Neural progenitor cell (in vitro differentiated cells): ENCODE data around the gene GREM2. TPM values are rescaled to one million over a fixed set of nuclear protein-coding genes. Genes with fewer than 3 reads are reported as not detected.

Experiments
- DNase-seq: peaks from one replicate; pipeline ENCODE4 v3.0.0-alpha.2; 2016; ENCODE audit warnings: low spot score
- H2AFZ ChIP-seq: fragments of 200-600 bp; sonication (generic); replicated peaks from 2 replicates; pipeline ENCODE4 v1.6.1; 2016; ENCODE audit warnings: antibody characterized with exemption
- H3F3A ChIP-seq: fragments of 200-600 bp; sonication (generic); 2 replicates; pipeline ENCODE4 v1.6.1; 2016; ENCODE audit warnings: antibody characterized with exemption, low read depth
- H3K27ac ChIP-seq: fragments of 200-600 bp; sonication (generic); 2 replicates; pipeline ENCODE4 v1.5.1; 2016; ENCODE audit warnings: mild to moderate bottlenecking
- H3K27me3 ChIP-seq: fragments of 200-600 bp; sonication (generic); 2 replicates; pipeline ENCODE4 v1.6.1; 2016; ENCODE audit warnings: mild to moderate bottlenecking, moderate library complexity
- H3K36me3 ChIP-seq: fragments of 200-600 bp; sonication (generic); 2 replicates; pipeline ENCODE4 v1.5.1; 2016
- H3K4me1 ChIP-seq: fragments of 200-600 bp; sonication (generic); 2 replicates; pipeline ENCODE4 v1.6.1; 2016; ENCODE audit warnings: mixed run types
- H3K4me2 ChIP-seq: fragments of 200-600 bp; sonication (generic); 2 replicates; pipeline ENCODE4 v1.6.1; 2016
- H3K4me3 ChIP-seq: fragments of 200-600 bp; sonication (generic); 2 replicates; pipeline ENCODE4 v1.5.1; 2016
- H3K79me2 ChIP-seq: fragments of 200-600 bp; sonication (generic); 2 replicates; pipeline ENCODE4 v1.6.1; 2016; ENCODE audit warnings: low read depth
- H3K9ac ChIP-seq: fragments of 200-600 bp; sonication (generic); 2 replicates; pipeline ENCODE4 v1.6.1; 2016
- H3K9me3 ChIP-seq: fragments of 200-600 bp; sonication (generic); 2 replicates; pipeline ENCODE4 v1.5.1; 2016; ENCODE audit warnings: low read depth
- H4K20me1 ChIP-seq: fragments of 200-600 bp; sonication (generic); 2 replicates; pipeline ENCODE4 v1.6.1; 2016; ENCODE audit warnings: low read depth
- H3K27ac Mint-ChIP-seq: 3 replicates; pipeline ENCODE4 v1.8.0; 2021; ENCODE audit warnings: mixed read lengths
- H3K27me3 Mint-ChIP-seq: 2 replicates; pipeline ENCODE4 v1.8.0; 2022; ENCODE audit warnings: low read depth, mild to moderate bottlenecking, inconsistent platforms, moderate library complexity, mixed read lengths; ENCODE audit not compliant: insufficient read depth
- H3K36me3 Mint-ChIP-seq: 3 replicates; pipeline ENCODE4 v1.8.0; 2021; ENCODE audit warnings: mixed read lengths
- H3K4me1 Mint-ChIP-seq: 3 replicates; pipeline ENCODE4 v1.8.0; 2021; ENCODE audit warnings: mixed read lengths
- H3K4me3 Mint-ChIP-seq: 3 replicates; pipeline ENCODE4 v1.8.0; 2021; ENCODE audit warnings: mild to moderate bottlenecking, moderate library complexity, mixed read lengths
- H3K9me3 Mint-ChIP-seq: 3 replicates; pipeline ENCODE4 v1.8.0; 2020; ENCODE audit warnings: mixed read lengths
- EZH2 ChIP-seq: fragments of 200-600 bp; sonication (generic); IDR thresholded peaks from 2 replicates; pipeline ENCODE4 v1.6.1; 2017; ENCODE audit warnings: antibody characterized with exemption, mild to moderate bottlenecking, moderate library complexity
- EZH2phosphoT487 ChIP-seq: fragments of 200-600 bp; sonication (generic); IDR thresholded peaks from 2 replicates; pipeline ENCODE4 v1.6.1; 2017; ENCODE audit warnings: antibody characterized with exemption
- total RNA-seq: library from RNA; depleted of rRNA; stranded (reverse); fragments of >200 nt; gene quantifications from 2 replicates; pipeline ENCODE4 v1.2.3, GENCODE V29; 2015; ENCODE audit warnings: low replicate concordance
- TF ChIP-seq, protein P1 (sequence below): fragments of 200-600 bp; sonication (generic); IDR thresholded peaks from 2 replicates; pipeline ENCODE4 v1.5.1; 2017; ENCODE audit warnings: antibody characterized with exemption, mild to moderate bottlenecking

The GREM2 gene
- total RNA-seq, 1 donor from 2014 or later: not detected

DNA sequence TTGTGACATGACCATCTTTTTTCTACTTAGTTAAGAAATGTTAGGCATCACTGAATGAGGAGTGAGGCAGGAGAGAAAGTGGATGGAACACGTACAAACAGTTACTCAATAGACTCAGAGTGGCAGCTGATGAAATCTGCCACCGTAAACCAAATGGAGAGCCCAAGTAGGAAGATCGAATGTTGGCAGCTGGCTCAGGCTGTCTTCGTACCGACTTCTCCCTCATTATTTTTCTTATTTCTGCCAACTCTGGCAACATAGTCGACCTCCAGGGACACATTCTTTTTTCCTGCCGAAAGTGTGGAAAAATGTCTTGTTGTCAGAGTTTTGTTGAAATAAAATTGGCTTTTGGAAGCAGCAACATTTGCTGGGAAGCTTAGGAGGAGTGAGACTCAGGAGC is 143.3 kb downstream of the GREM2 start:
- Mint-ChIP-seq H3K4me3 (no peak overlapping the region), H3K27me3 (peaks cover 2% of the 10 kb centered on the region), H3K4me1 (peaks cover 24% of the 10 kb centered on the region), H3K9me3 (no peaks in the 10 kb centered on the region), H3K36me3 (peaks cover 2% of the 10 kb centered on the region), H3K27ac (no peak overlapping the region)
- no peak overlapping the region for H3K4me2 ChIP-seq
- no peaks in the 10 kb centered on the region for H3K9me3 ChIP-seq
- no peaks in the 10 kb centered on the region for H3F3A ChIP-seq
- H3K79me2 ChIP-seq: no peaks in the 10 kb centered on the region
- TF ChIP-seq EZH2: no peak
- no peak for TF ChIP-seq EZH2phosphoT487
- TF ChIP-seq, protein P1, sequence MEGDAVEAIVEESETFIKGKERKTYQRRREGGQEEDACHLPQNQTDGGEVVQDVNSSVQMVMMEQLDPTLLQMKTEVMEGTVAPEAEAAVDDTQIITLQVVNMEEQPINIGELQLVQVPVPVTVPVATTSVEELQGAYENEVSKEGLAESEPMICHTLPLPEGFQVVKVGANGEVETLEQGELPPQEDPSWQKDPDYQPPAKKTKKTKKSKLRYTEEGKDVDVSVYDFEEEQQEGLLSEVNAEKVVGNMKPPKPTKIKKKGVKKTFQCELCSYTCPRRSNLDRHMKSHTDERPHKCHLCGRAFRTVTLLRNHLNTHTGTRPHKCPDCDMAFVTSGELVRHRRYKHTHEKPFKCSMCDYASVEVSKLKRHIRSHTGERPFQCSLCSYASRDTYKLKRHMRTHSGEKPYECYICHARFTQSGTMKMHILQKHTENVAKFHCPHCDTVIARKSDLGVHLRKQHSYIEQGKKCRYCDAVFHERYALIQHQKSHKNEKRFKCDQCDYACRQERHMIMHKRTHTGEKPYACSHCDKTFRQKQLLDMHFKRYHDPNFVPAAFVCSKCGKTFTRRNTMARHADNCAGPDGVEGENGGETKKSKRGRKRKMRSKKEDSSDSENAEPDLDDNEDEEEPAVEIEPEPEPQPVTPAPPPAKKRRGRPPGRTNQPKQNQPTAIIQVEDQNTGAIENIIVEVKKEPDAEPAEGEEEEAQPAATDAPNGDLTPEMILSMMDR: no peak
- H3K27me3 ChIP-seq: no peaks in the 10 kb centered on the region
- H3K9ac ChIP-seq: no peak overlapping the region
- H4K20me1 ChIP-seq: no peaks in the 10 kb centered on the region
- H3K4me3 ChIP-seq: no peak overlapping the region
- no peak for DNase-seq
- H3K36me3 ChIP-seq: no peaks in the 10 kb centered on the region
- peaks cover 11% of the 10 kb centered on the region for H3K4me1 ChIP-seq
- no peak overlapping the region for H2AFZ ChIP-seq
- H3K27ac ChIP-seq: no peak overlapping the region

DNA sequence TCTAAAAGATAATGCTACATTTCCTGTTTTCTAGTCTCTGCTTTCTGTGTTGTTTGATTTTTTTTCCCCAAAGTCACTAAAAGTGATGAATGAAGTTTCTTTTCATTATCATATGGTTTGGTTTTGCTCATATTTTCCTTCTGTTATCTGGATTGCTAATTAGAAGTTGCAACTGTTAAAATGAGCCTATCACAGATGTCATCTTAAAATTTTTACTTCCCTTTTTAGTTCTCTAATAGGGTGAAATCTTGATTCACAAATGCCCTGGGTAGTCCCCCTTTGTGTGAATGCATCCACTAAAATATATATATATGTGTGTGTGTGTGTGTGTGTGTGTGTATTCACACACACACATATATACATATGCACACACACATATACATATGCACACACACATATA is 144.1 kb downstream of the GREM2 start:
- Mint-ChIP-seq H3K27me3 (peaks cover 2% of the 10 kb centered on the region), H3K4me1 (peaks cover 29% of the 10 kb centered on the region), H3K4me3 (no peak overlapping the region), H3K36me3 (peaks cover 2% of the 10 kb centered on the region), H3K27ac (no peak overlapping the region), H3K9me3 (no peaks in the 10 kb centered on the region)
- Histone ChIP-seq H3K27ac (no peak overlapping the region), H3K79me2 (no peaks in the 10 kb centered on the region), H3K9ac (no peak overlapping the region), H3K4me2 (no peak overlapping the region), H3F3A (no peaks in the 10 kb centered on the region), H2AFZ (no peak overlapping the region), H3K4me3 (no peak overlapping the region), H3K36me3 (no peaks in the 10 kb centered on the region), H4K20me1 (no peaks in the 10 kb centered on the region), H3K9me3 (no peaks in the 10 kb centered on the region), H3K27me3 (no peaks in the 10 kb centered on the region), H3K4me1 (peaks cover 11% of the 10 kb centered on the region)
- no peak for DNase-seq
- TF ChIP-seq EZH2phosphoT487 (no peak), EZH2 (no peak)
- TF ChIP-seq, protein P1: no peak

DNA sequence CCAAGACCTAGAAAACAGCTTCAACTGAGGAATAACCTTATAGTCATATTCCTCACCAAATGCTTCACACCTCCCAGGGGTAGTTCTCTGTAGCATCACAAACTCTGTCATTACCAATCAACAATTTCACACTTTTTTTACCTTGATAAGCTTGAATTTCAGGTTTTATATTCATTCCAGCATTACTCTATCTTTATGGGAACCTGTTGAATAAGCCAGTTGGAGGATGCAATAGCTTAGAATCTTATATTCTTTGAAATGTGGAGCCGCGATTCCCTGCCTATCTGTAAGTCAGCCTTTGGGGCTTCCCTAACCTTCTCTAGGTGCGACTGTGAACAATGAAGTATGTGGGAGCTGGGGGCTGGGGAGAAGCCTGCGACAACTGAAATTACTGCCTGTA is 145.4 kb downstream of the GREM2 start:
- Histone ChIP-seq H3K9ac (no peak overlapping the region), H3K27ac (no peak overlapping the region), H3K4me2 (no peak overlapping the region), H3F3A (no peaks in the 10 kb centered on the region), H3K36me3 (no peaks in the 10 kb centered on the region), H3K4me3 (no peak overlapping the region), H2AFZ (no peak overlapping the region), H3K27me3 (no peaks in the 10 kb centered on the region), H3K9me3 (no peaks in the 10 kb centered on the region), H4K20me1 (no peaks in the 10 kb centered on the region), H3K4me1 (peaks cover 11% of the 10 kb centered on the region), H3K79me2 (no peaks in the 10 kb centered on the region)
- TF ChIP-seq, protein P1: no peak
- no peak for TF ChIP-seq EZH2phosphoT487
- no peak for TF ChIP-seq EZH2
- Mint-ChIP-seq H3K4me1 (peaks cover 30% of the 10 kb centered on the region), H3K36me3 (no peaks in the 10 kb centered on the region), H3K4me3 (no peak overlapping the region), H3K9me3 (no peaks in the 10 kb centered on the region), H3K27me3 (peaks cover 2% of the 10 kb centered on the region), H3K27ac (no peak overlapping the region)
- no peak for DNase-seq
